DOHH2 (cell line): Measurements from ENCODE around the gene ETF1.

Source experiments
- H3F3A ChIP-seq: fragments of 200-600 bp; sonication (generic), shearing (Covaris generic); 2 replicates; pipeline ENCODE4 v1.6.0; 2016; ENCODE audit warnings: antibody characterized with exemption, mild to moderate bottlenecking; ENCODE audit not compliant: control insufficient read depth, insufficient read depth
- H3K27ac ChIP-seq: fragments of 200-600 bp; sonication (generic); 2 replicates; pipeline ENCODE4 v1.5.1; 2014; ENCODE audit warnings: low read depth, mild to moderate bottlenecking, low read length, moderate library complexity
- H3K27me3 ChIP-seq: fragments of 200-600 bp; sonication (generic); 2 replicates; pipeline ENCODE4 v1.6.1; 2014; ENCODE audit warnings: mild to moderate bottlenecking, low read length, mixed read lengths; ENCODE audit not compliant: control insufficient read depth
- H3K36me3 ChIP-seq: fragments of 200-600 bp; sonication (generic); 2 replicates; pipeline ENCODE4 v1.6.1; 2014; ENCODE audit warnings: mild to moderate bottlenecking, low read length, moderate library complexity, mixed read lengths; ENCODE audit not compliant: control insufficient read depth
- H3K4me1 ChIP-seq: fragments of 200-600 bp; sonication (generic); 2 replicates; pipeline ENCODE4 v1.6.1; 2014; ENCODE audit warnings: mild to moderate bottlenecking, low read length, mixed read lengths; ENCODE audit not compliant: control insufficient read depth
- H3K4me2 ChIP-seq: fragments of 200-600 bp; sonication (generic); 2 replicates; pipeline ENCODE4 v1.6.0; 2014; ENCODE audit warnings: mild to moderate bottlenecking, low read length, moderate library complexity
- H3K4me3 ChIP-seq: fragments of 200-600 bp; sonication (generic); 2 replicates; pipeline ENCODE4 v1.5.1; 2014; ENCODE audit warnings: mild to moderate bottlenecking, low read length, mixed read lengths
- H3K79me2 ChIP-seq: fragments of 200-600 bp; sonication (generic); 2 replicates; pipeline ENCODE4 v1.6.1; 2014; ENCODE audit warnings: mild to moderate bottlenecking, low read length, mixed read lengths; ENCODE audit not compliant: control insufficient read depth
- H3K9me2 ChIP-seq: fragments of 200-600 bp; sonication (generic); replicated peaks from 2 replicates; pipeline ENCODE4 v1.6.1; 2014; ENCODE audit warnings: mild to moderate bottlenecking, low read length, mixed read lengths; ENCODE audit not compliant: control insufficient read depth
- H3K9me3 ChIP-seq: fragments of 200-600 bp; sonication (generic); 2 replicates; pipeline ENCODE4 v1.6.1; 2014; ENCODE audit warnings: antibody characterized with exemption, low read length, mixed read lengths; ENCODE audit not compliant: control insufficient read depth, insufficient read depth
- H4K20me1 ChIP-seq: fragments of 200-600 bp; sonication (generic); 2 replicates; pipeline ENCODE4 v1.6.0; 2014; ENCODE audit warnings: low read depth, mild to moderate bottlenecking, antibody characterized with exemption, low read length, moderate library complexity; ENCODE audit not compliant: control insufficient read depth, insufficient read depth
- EZH2phosphoT487 ChIP-seq: fragments of 200-600 bp; sonication (generic); IDR thresholded peaks from 2 replicates; pipeline ENCODE4 v1.6.1; 2017; ENCODE audit warnings: borderline replicate concordance, mild to moderate bottlenecking, antibody characterized with exemption, low read length, moderate library complexity, mixed read lengths
- TF ChIP-seq, protein P1 (sequence below): fragments of 200-600 bp; sonication (generic); IDR thresholded peaks from one replicate; pipeline ENCODE4 v1.5.1; 2014; ENCODE audit warnings: antibody characterized with exemption, mild to moderate bottlenecking, low read depth, low read length; ENCODE audit not compliant: poor library complexity, severe bottlenecking

Gene ETF1

DNA sequence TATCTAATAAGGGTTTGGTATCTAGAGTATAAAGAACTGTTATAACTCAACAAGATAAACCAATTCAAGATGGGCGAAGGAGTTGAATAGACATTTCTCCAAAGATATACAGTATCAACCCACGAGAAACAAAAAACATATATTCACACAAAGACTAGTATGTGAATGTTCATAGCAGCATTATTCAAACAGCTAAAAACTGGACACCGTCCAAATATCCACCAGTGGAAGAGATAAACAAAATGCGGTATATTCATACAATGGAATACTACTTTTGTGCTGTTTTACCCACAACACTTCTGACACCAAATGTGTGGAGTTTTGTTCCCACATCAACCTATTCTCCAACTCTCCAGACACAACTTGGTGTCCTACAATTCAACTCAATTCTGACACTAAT is 44.7 kb downstream of the ETF1 start:
- Histone ChIP-seq H3K4me2 (no peak overlapping the region), H3F3A (peaks cover 1% of the 10 kb centered on the region; the same call in 1 of the 2 replicates), H3K9me2 (no peaks in the 10 kb centered on the region), H3K27ac (no peak overlapping the region), H3K27me3 (no peaks in the 10 kb centered on the region), H4K20me1 (no peaks in the 10 kb centered on the region), H3K9me3 (no peaks in the 10 kb centered on the region), H3K36me3 (no peaks in the 10 kb centered on the region), H3K79me2 (no peaks in the 10 kb centered on the region), H3K4me1 (no peaks in the 10 kb centered on the region), H3K4me3 (no peak overlapping the region)
- TF ChIP-seq, protein P1, sequence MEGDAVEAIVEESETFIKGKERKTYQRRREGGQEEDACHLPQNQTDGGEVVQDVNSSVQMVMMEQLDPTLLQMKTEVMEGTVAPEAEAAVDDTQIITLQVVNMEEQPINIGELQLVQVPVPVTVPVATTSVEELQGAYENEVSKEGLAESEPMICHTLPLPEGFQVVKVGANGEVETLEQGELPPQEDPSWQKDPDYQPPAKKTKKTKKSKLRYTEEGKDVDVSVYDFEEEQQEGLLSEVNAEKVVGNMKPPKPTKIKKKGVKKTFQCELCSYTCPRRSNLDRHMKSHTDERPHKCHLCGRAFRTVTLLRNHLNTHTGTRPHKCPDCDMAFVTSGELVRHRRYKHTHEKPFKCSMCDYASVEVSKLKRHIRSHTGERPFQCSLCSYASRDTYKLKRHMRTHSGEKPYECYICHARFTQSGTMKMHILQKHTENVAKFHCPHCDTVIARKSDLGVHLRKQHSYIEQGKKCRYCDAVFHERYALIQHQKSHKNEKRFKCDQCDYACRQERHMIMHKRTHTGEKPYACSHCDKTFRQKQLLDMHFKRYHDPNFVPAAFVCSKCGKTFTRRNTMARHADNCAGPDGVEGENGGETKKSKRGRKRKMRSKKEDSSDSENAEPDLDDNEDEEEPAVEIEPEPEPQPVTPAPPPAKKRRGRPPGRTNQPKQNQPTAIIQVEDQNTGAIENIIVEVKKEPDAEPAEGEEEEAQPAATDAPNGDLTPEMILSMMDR = no peak
- TF ChIP-seq EZH2phosphoT487 = no peak

DNA sequence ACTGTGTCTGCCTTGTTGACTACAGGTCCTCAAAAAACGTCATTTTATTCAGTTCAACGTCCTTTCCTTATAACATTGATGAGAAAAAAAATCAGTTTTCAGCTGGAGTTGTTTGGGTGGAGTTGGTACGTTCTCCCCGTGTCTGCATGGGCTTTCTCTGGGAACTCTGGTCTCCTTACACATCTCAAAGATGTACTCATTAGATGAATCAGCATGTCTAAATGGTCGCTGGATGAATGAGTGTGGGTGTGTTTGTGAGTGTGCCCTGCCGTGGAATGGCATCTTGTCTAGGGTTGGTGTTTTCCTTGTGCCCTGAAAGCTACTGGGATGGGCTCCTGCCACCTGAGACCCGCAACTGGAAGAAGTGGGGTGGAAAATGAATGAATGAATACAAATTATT is 47.7 kb downstream of the ETF1 start:
- peaks cover 23% of the 10 kb centered on the region for H3K27me3 ChIP-seq
- H3K4me3 ChIP-seq = no peak overlapping the region
- H4K20me1 ChIP-seq = 0 out of 2 replicates have a peak, but pooled peaks cover 3% of the 10 kb centered on the region
- H3K9me2 ChIP-seq = no peaks in the 10 kb centered on the region
- H3K4me2 ChIP-seq = no peak overlapping the region
- no peaks in the 10 kb centered on the region for H3F3A ChIP-seq
- no peak for TF ChIP-seq EZH2phosphoT487
- TF ChIP-seq, protein P1 = no peak
- no peaks in the 10 kb centered on the region for H3K36me3 ChIP-seq
- no peaks in the 10 kb centered on the region for H3K79me2 ChIP-seq
- no peak overlapping the region for H3K27ac ChIP-seq
- H3K9me3 ChIP-seq = no peaks in the 10 kb centered on the region
- peaks cover 11% of the 10 kb centered on the region for H3K4me1 ChIP-seq

DNA sequence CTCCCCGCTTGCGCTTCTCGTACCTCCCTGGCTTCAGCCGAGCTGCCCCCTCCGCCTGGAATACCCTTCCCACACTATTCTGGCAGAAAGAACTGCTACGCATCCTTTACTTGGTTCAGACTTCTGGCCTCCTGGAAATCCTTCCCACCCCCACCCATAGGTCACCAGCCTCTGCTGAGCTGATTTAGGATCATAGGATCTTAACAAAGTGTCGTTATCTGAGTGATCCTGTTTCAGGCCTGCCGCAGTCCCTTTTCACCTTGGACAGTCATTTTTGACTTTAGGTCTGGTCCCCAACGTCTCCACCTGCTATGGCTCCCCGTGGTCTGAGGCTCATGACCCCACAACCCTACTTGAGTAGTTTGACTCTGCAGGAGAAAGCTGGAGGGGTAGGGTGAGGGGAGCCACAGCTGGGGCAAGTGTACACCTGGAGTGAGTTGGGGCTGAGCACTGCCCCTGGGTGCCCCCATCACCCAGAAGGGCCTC is 50.4 kb downstream of the ETF1 start:
- H3K9me2 ChIP-seq = no peaks in the 10 kb centered on the region
- no peaks in the 10 kb centered on the region for H3K9me3 ChIP-seq
- TF ChIP-seq, protein P1 = no peak
- TF ChIP-seq EZH2phosphoT487 = no peak
- peaks cover 11% of the 10 kb centered on the region for H3K4me1 ChIP-seq
- 0 out of 2 replicates have a peak, but pooled peaks cover 3% of the 10 kb centered on the region for H4K20me1 ChIP-seq
- H3K27me3 ChIP-seq = peaks cover 39% of the 10 kb centered on the region
- H3K4me3 ChIP-seq = peak overlapping the region; percentile 69
- H3K27ac ChIP-seq = no peak overlapping the region
- no peaks in the 10 kb centered on the region for H3K36me3 ChIP-seq
- H3K79me2 ChIP-seq = no peaks in the 10 kb centered on the region
- H3F3A ChIP-seq = no peaks in the 10 kb centered on the region
- H3K4me2 ChIP-seq = peak overlapping the region; percentile 74
